ENCODE data around the gene GBA2.

The GBA2 gene

GRCh38 chr9:35748858-35749514 is at the start of gene GBA2, which contains the start of gene RGP1:
Gene GBA2, minus strand, starts transcription at chr9:35749228. Its CDS starts 524 bp downstream, at chr9:35748704.
Gene RGP1, plus strand, starts transcription at chr9:35749287. Its CDS starts 469 bp downstream, at chr9:35749756.
- no peak for DNase-seq

GRCh38 chr9:35797311-35798109 is 48.5 kb upstream of the GBA2 start:
- no peak for DNase-seq

GRCh38 chr9:35795695-35796094 is 46.7 kb upstream of the GBA2 start:
- no peak for DNase-seq

- DNase-seq, result no peak
Measured at GRCh38 chr9:35793461-35793860, 44.4 kb upstream of the GBA2 start.

GRCh38 chr9:35792826-35793225 is 43.8 kb upstream of the GBA2 start:
- DNase-seq, result no peak

GRCh38 chr9:35792024-35792813 is 43.2 kb upstream of the GBA2 start:
- no peak for DNase-seq

- DNase-seq, result no peak
Measured at GRCh38 chr9:35791297-35791921, 42.4 kb upstream of the GBA2 start, which contains the start of gene NPR2. Gene NPR2, plus strand, starts transcription at chr9:35791591. Its CDS starts 818 bp downstream, at chr9:35792409.

- no peak for DNase-seq
Measured at GRCh38 chr9:35790385-35791296, 41.6 kb upstream of the GBA2 start.

- no peak for DNase-seq
Measured at GRCh38 chr9:35790025-35790384, 41.0 kb upstream of the GBA2 start.

GRCh38 chr9:35789541-35789940 is 40.5 kb upstream of the GBA2 start:
- DNase-seq, result no peak

- DNase-seq, result no peak
Measured at GRCh38 chr9:35783418-35783817, 34.4 kb upstream of the GBA2 start.

GRCh38 chr9:35781066-35781465 is 32.0 kb upstream of the GBA2 start:
- no peak for DNase-seq

- DNase-seq, result no peak
Measured at GRCh38 chr9:35778496-35778895, 29.5 kb upstream of the GBA2 start.

- no peak for DNase-seq
Measured at GRCh38 chr9:35776018-35776417, 27.0 kb upstream of the GBA2 start.

- no peak for DNase-seq
Measured at GRCh38 chr9:35774907-35775635, 26.0 kb upstream of the GBA2 start.

GRCh38 chr9:35771943-35772342 is 22.9 kb upstream of the GBA2 start:
- no peak for DNase-seq

GRCh38 chr9:35771534-35771933 is 22.5 kb upstream of the GBA2 start:
- no peak for DNase-seq

GRCh38 chr9:35771075-35771433 is 22.0 kb upstream of the GBA2 start:
- DNase-seq, result no peak

- no peak for DNase-seq
Measured at GRCh38 chr9:35769763-35770162, 20.7 kb upstream of the GBA2 start.

GRCh38 chr9:35767458-35767857 is 18.4 kb upstream of the GBA2 start:
- no peak for DNase-seq

- no peak for DNase-seq
Measured at GRCh38 chr9:35766997-35767396, 18.0 kb upstream of the GBA2 start.

Measured in SIG-M5 (cell line).